WTC11 (cell line): ENCODE measurements around the gene NAA16.

ENCODE experiments used
- ATF3 ChIP-seq: sonication (generic); formaldehyde crosslinking; conservative IDR thresholded peaks from 2 replicates; pipeline ENCODE4 v1.8.1; 2022; ENCODE audit warnings: mild to moderate bottlenecking, missing genetic modification reagents
- CREM ChIP-seq: sonication (generic); formaldehyde crosslinking; IDR thresholded peaks from 2 replicates; pipeline ENCODE4 v1.8.1; 2022; ENCODE audit warnings: mild to moderate bottlenecking, missing genetic modification reagents, moderate library complexity
- FOXK1 ChIP-seq: sonication (generic); formaldehyde crosslinking; IDR thresholded peaks from 2 replicates; pipeline ENCODE4 v1.8.0; 2022; ENCODE audit warnings: mild to moderate bottlenecking, moderate library complexity, missing genetic modification reagents
- KAT7 ChIP-seq: sonication (generic); formaldehyde crosslinking; IDR thresholded peaks from 2 replicates; pipeline ENCODE4 v1.8.1; 2023; ENCODE audit warnings: missing genetic modification reagents, mild to moderate bottlenecking, borderline replicate concordance
- MAX ChIP-seq: sonication (generic); formaldehyde crosslinking; IDR thresholded peaks from 2 replicates; pipeline ENCODE4 v1.8.0; 2022; ENCODE audit warnings: mild to moderate bottlenecking, missing genetic modification reagents
- NR1H2 ChIP-seq: sonication (generic); formaldehyde crosslinking; IDR thresholded peaks from 2 replicates; pipeline ENCODE4 v1.9.0; 2021; ENCODE audit warnings: mild to moderate bottlenecking, moderate library complexity, missing genetic modification reagents
- SP1 ChIP-seq: sonication (generic); formaldehyde crosslinking; conservative IDR thresholded peaks from 2 replicates; pipeline ENCODE4 v1.8.1; 2022; ENCODE audit warnings: missing genetic modification reagents
- ZNF219 ChIP-seq: sonication (generic); formaldehyde crosslinking; IDR thresholded peaks from 2 replicates; pipeline ENCODE4 v1.8.0; 2023; ENCODE audit warnings: missing genetic modification reagents, mild to moderate bottlenecking, borderline replicate concordance
- TF ChIP-seq, protein P1 (sequence below): sonication (generic); formaldehyde crosslinking; IDR thresholded peaks from 2 replicates; pipeline ENCODE4 v1.8.1; 2022; ENCODE audit warnings: low read depth, missing genetic modification reagents, borderline replicate concordance
- TF ChIP-seq, protein P2 (sequence below): fragments of 200-600 bp; IDR thresholded peaks from 2 replicates; pipeline ENCODE4 v1.8.0; 2022; ENCODE audit warnings: antibody characterized with exemption
- TF ChIP-seq, protein P3 (sequence below): sonication (generic); formaldehyde crosslinking; IDR thresholded peaks from 2 replicates; pipeline ENCODE4 v1.8.1; 2023; ENCODE audit warnings: mild to moderate bottlenecking, missing genetic modification reagents, moderate library complexity

DNA sequence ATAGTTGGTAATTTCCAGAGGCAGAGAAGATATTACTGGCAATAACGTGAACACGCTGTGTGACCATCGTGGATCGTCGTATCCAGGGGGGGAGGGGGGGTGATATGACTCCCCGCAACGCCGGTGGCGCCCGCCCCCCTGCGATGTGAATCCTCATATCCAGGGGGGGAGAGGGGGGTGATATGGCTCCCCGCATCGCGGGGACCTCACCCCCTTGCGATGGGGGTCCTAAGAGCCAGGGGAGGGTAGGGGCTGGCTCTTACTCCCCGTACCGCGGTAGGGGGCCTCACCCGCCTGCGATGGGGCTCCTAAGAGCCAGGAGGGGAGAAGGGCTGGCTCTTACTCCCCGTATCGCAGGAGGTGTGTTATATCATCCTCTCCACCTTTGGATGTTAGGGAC lies 115.0 kb downstream of the NAA16 start:
- TF ChIP-seq, protein P1, sequence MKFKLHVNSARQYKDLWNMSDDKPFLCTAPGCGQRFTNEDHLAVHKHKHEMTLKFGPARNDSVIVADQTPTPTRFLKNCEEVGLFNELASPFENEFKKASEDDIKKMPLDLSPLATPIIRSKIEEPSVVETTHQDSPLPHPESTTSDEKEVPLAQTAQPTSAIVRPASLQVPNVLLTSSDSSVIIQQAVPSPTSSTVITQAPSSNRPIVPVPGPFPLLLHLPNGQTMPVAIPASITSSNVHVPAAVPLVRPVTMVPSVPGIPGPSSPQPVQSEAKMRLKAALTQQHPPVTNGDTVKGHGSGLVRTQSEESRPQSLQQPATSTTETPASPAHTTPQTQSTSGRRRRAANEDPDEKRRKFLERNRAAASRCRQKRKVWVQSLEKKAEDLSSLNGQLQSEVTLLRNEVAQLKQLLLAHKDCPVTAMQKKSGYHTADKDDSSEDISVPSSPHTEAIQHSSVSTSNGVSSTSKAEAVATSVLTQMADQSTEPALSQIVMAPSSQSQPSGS (CRISPR knock-in tag) = no peak
- TF ChIP-seq FOXK1 (CRISPR knock-in tag) = no peak
- TF ChIP-seq, protein P2, sequence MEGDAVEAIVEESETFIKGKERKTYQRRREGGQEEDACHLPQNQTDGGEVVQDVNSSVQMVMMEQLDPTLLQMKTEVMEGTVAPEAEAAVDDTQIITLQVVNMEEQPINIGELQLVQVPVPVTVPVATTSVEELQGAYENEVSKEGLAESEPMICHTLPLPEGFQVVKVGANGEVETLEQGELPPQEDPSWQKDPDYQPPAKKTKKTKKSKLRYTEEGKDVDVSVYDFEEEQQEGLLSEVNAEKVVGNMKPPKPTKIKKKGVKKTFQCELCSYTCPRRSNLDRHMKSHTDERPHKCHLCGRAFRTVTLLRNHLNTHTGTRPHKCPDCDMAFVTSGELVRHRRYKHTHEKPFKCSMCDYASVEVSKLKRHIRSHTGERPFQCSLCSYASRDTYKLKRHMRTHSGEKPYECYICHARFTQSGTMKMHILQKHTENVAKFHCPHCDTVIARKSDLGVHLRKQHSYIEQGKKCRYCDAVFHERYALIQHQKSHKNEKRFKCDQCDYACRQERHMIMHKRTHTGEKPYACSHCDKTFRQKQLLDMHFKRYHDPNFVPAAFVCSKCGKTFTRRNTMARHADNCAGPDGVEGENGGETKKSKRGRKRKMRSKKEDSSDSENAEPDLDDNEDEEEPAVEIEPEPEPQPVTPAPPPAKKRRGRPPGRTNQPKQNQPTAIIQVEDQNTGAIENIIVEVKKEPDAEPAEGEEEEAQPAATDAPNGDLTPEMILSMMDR = no peak
- TF ChIP-seq SP1 (CRISPR knock-in tag) = no peak
- TF ChIP-seq ZNF219 = no peak
- TF ChIP-seq, protein P3, sequence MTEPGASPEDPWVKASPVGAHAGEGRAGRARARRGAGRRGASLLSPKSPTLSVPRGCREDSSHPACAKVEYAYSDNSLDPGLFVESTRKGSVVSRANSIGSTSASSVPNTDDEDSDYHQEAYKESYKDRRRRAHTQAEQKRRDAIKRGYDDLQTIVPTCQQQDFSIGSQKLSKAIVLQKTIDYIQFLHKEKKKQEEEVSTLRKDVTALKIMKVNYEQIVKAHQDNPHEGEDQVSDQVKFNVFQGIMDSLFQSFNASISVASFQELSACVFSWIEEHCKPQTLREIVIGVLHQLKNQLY (CRISPR knock-in tag) = no peak
- TF ChIP-seq MAX (CRISPR knock-in tag) = no peak
- no peak for TF ChIP-seq CREM
- no peak for TF ChIP-seq ATF3
- TF ChIP-seq NR1H2 (CRISPR knock-in tag) = no peak
- no peak for TF ChIP-seq KAT7 (CRISPR knock-in tag)
